K562 (cell line): ENCODE measurements around the gene EIF1AY. TPM values are rescaled to one million over a fixed set of nuclear protein-coding genes. Genes with fewer than 3 reads are reported as not detected.

ENCODE experiments used
- ATAC-seq: fragments of 200-7000 bp; cut with Tn5 transposase; 3 replicates; pipeline ENCODE4 v1.9.1; 2020; ENCODE audit warnings: moderate library complexity
- BruUV-seq: library from RNA; stranded (reverse); fragments of 400-500 nt; replicated peaks from 2 replicates; lab custom pipeline; 2021; lab: Mats Ljungman, UMichigan
- CTCF ChIA-PET: fragments of 300-600 bp; formaldehyde crosslinking; extraction: SDS; loops from one replicate; lab custom pipeline; 2021; ENCODE audit warnings: low intra/inter-chr PET ratio; lab: Yijun Ruan, JAX
- POLR2A ChIA-PET: fragments of 300-600, 350-650 bp; sonication (Branson Sonifier 250); formaldehyde crosslinking; extraction: SDS; loops from one replicate; lab custom pipeline; 2021; ENCODE audit warnings: antibody characterized with exemption, inconsistent platforms; lab: Yijun Ruan, JAX
- DNase-seq, 4 experiments: peaks; one replicate each; pipeline versions ENCODE4 v3.0.0 to v3.0.0-alpha.2; 2011 to 2018; ENCODE audit warnings: low spot score in 3 of 4, mixed read lengths in 3 of 4; ENCODE audit errors: extremely low read depth in 1 of 4
- FAIRE-seq: peaks from 2 replicates; lab custom pipeline; 2011; peaks lifted over from hg19 to GRCh38; lab: Jason Lieb, UNC
- H2AFZ ChIP-seq: 2 replicates; pipeline ENCODE4 v1.6.0; 2011; ENCODE audit warnings: low read depth, low read length, control low read depth, inconsistent platforms
- H3K27ac ChIP-seq: fragments of 200-600 bp; 3 replicates; pipeline ENCODE4 v1.8.0; 2011; ENCODE audit warnings: low read depth, mild to moderate bottlenecking, control low read depth, inconsistent platforms, low read length, moderate library complexity, mixed read lengths; ENCODE audit errors: extremely low read depth
- H3K27me3 ChIP-seq, 2 experiments: fragments of 300-600 bp in 1 of 2; 2 replicates in 1 of 2; 3 replicates in 1 of 2; pipeline versions ENCODE4 v1.6.0 to v1.8.0; 2011; ENCODE audit warnings: inconsistent platforms in 2 of 2, low read length in 2 of 2, mild to moderate bottlenecking in 1 of 2, mixed read lengths in 1 of 2, moderate library complexity in 1 of 2; ENCODE audit not compliant: control insufficient read depth in 2 of 2, insufficient read depth in 2 of 2
- H3K36me3 ChIP-seq: fragments of 300-600 bp; 3 replicates; pipeline ENCODE4 v1.8.0; 2011; ENCODE audit warnings: mild to moderate bottlenecking, low read length, inconsistent platforms; ENCODE audit not compliant: control insufficient read depth, insufficient read depth
- H3K4me1 ChIP-seq, 2 experiments: fragments of 200-600 bp in 1 of 2; replicated peaks in 1 of 2; 2 replicates in 1 of 2; 3 replicates in 1 of 2; pipeline versions ENCODE4 v1.5.1 to v1.8.0; 2011; ENCODE audit warnings: inconsistent platforms in 2 of 2, low read length in 2 of 2, mild to moderate bottlenecking in 1 of 2, mixed read lengths in 1 of 2, moderate library complexity in 1 of 2; ENCODE audit not compliant: control insufficient read depth in 2 of 2, insufficient read depth in 2 of 2
- H3K4me2 ChIP-seq: 2 replicates; pipeline ENCODE4 v1.6.1; 2011; ENCODE audit warnings: low read length, control low read depth, inconsistent platforms, mixed read lengths; ENCODE audit not compliant: insufficient read depth
- H3K4me3 ChIP-seq: fragments of 200-600 bp; sonication (generic), shearing (Covaris generic); 2 replicates; pipeline ENCODE4 v1.5.1; 2016; ENCODE audit warnings: control low read depth, inconsistent platforms
- H3K79me2 ChIP-seq: fragments of 200-600 bp; 3 replicates; pipeline ENCODE4 v1.8.0; 2011; ENCODE audit warnings: low read length, inconsistent platforms; ENCODE audit not compliant: control insufficient read depth, insufficient read depth
- H3K9ac ChIP-seq, 2 experiments: 2 replicates each; pipeline versions ENCODE4 v1.6.0 to v1.6.1; 2011; ENCODE audit warnings: low read depth in 2 of 2, low read length in 2 of 2, control low read depth in 1 of 2, inconsistent platforms in 1 of 2, mild to moderate bottlenecking in 1 of 2, mixed read lengths in 1 of 2; ENCODE audit not compliant: insufficient read depth in 1 of 2
- H3K9me1 ChIP-seq: one replicate; pipeline ENCODE4 v1.6.0; 2011; ENCODE audit warnings: inconsistent platforms, mild to moderate bottlenecking, low read length, moderate library complexity; ENCODE audit not compliant: control insufficient read depth, insufficient read depth
- H3K9me3 ChIP-seq: replicated peaks from 2 replicates; pipeline ENCODE4 v1.5.1; 2011; ENCODE audit warnings: low read depth, low read length, inconsistent platforms; ENCODE audit not compliant: control insufficient read depth, insufficient read depth
- H4K20me1 ChIP-seq: replicated peaks from 2 replicates; pipeline ENCODE4 v1.6.1; 2011; ENCODE audit warnings: low read length, inconsistent platforms, mixed read lengths; ENCODE audit not compliant: control insufficient read depth, insufficient read depth
- ESRRA ChIP-seq: fragments of 450-650 bp; IDR thresholded peaks from 2 replicates; pipeline ENCODE4 v1.6.1; 2014; ENCODE audit warnings: low read depth, mild to moderate bottlenecking, moderate library complexity, borderline replicate concordance
- FUS ChIP-seq: fragments of 200-400 bp; formaldehyde crosslinking; optimal IDR thresholded peaks from 2 replicates; pipeline ENCODE3; 2017; ENCODE audit warnings: low read depth, low read length
- GATAD2B ChIP-seq: fragments of 450-650 bp; IDR thresholded peaks from 2 replicates; pipeline ENCODE4 v1.6.1; 2017; ENCODE audit warnings: mild to moderate bottlenecking, borderline replicate concordance
- HOMEZ ChIP-seq: fragments of 250-450 bp; sonication (Bioruptor Pico); IDR thresholded peaks from 2 replicates; pipeline ENCODE4 v1.4.0; 2020; ENCODE audit warnings: mild to moderate bottlenecking, moderate library complexity
- HOXB6 ChIP-seq: fragments of 250-450 bp; sonication (Bioruptor Pico); IDR thresholded peaks from 2 replicates; pipeline ENCODE4 v1.5.1; 2022; ENCODE audit warnings: mild to moderate bottlenecking, borderline replicate concordance
- JUND ChIP-seq, 2 experiments: IDR thresholded peaks; 2 replicates in 1 of 2; 3 replicates in 1 of 2; pipeline ENCODE4 v1.6.1; 2011; ENCODE audit warnings: borderline replicate concordance in 2 of 2, low read depth in 2 of 2, low read length in 2 of 2, improper control_type of control experiment in 1 of 2, missing biosample characterization in 1 of 2, missing genetic modification characterization in 1 of 2, missing genetic modification reagents in 1 of 2
- MBD1 ChIP-seq: fragments of 250-450 bp; sonication (Bioruptor Pico); IDR thresholded peaks from 2 replicates; pipeline ENCODE4 v1.8.0; 2022; ENCODE audit warnings: inconsistent platforms
- NCOA6 ChIP-seq: fragments of 450-650 bp; IDR thresholded peaks from 2 replicates; pipeline ENCODE4 v1.6.1; 2017; ENCODE audit warnings: mild to moderate bottlenecking
- NR2F6 ChIP-seq: fragments of 450-650 bp; formaldehyde crosslinking; IDR thresholded peaks from 2 replicates; pipeline ENCODE4 v1.4.0; 2020; ENCODE audit warnings: mild to moderate bottlenecking
- NR4A1 ChIP-seq, 2 experiments: fragments of 250-450 bp in 1 of 2; fragments of 450-650 bp in 1 of 2; sonication (Bioruptor Pico) in 1 of 2; IDR thresholded peaks; 2 replicates each; pipeline versions ENCODE4 v1.4.0 to v1.6.1; 2016 to 2020; ENCODE audit warnings: mild to moderate bottlenecking in 2 of 2, missing compliant biosample characterization in 1 of 2, missing genetic modification characterization in 1 of 2, moderate library complexity in 1 of 2
- TBP ChIP-seq: optimal IDR thresholded peaks from 2 replicates; pipeline ENCODE3; 2011; ENCODE audit warnings: low read depth, low read length, improper control_type of control experiment
- TCF7L2 ChIP-seq: fragments of 150-350 bp; IDR thresholded peaks from 2 replicates; pipeline ENCODE4 v1.6.1; 2016; ENCODE audit warnings: low read depth, mild to moderate bottlenecking, low read length, moderate library complexity
- ZNF175 ChIP-seq: fragments of 200-800 bp; sonication (Bioruptor generic); IDR thresholded peaks from 2 replicates; pipeline ENCODE4 v1.6.1; 2016; ENCODE audit warnings: low read depth, mild to moderate bottlenecking, missing genetic modification characterization, missing compliant biosample characterization
- WGBS: fragments of 100-300 bp; shearing (Covaris generic); methylation state at CpG from one replicate; pipeline ENCODE4 v1.1.6; 2016; ENCODE audit warnings: low coverage, mixed read lengths; ENCODE audit not compliant: insufficient coverage; ENCODE audit errors: missing lambda C conversion rate; 5-methylcytosine and 5-hydroxymethylcytosine counted together
- in situ Hi-C: fragments of 300-500 bp; cut with MboI; formaldehyde crosslinking; loops from 4 replicates; pipeline ENCODE4 v1.15.0; 2018; ENCODE audit warnings: inconsistent platforms, mixed read lengths
- intact Hi-C: fragments of 100-400 bp; cut with micrococcal nuclease; formaldehyde crosslinking; loops from 2 replicates; pipeline ENCODE4 v1.14.2; 2022
- polyA plus RNA-seq, 8 experiments: library from polyadenylated mRNA; depleted of rRNA in 4 of 8; stranded (reverse) in 5 of 8; unstranded in 3 of 8; fragments of >200 nt; fragmentation: Nextera tagmentation in 2 of 8; fragmentation: Illumina TruSeq in 1 of 8; extraction: Ambion mirVana in 2 of 8; extraction: Trizol in 1 of 8; gene quantifications; 2 replicates each; pipeline versions ENCODE4 v1.2.1 to v1.2.3, GENCODE V29; 2011 to 2014; ENCODE audit warnings: inconsistent platforms in 1 of 8, missing spikeins in 1 of 8
- total RNA-seq, 7 experiments: library from RNA; depleted of rRNA in 6 of 7; stranded (reverse); fragments of >200 nt in 6 of 7; fragmentation: Illumina TruSeq in 2 of 7; extraction: Trizol in 2 of 7; gene quantifications; 2 replicates each; pipeline versions ENCODE4 v1.2.1 to v1.2.3, GENCODE V29; 2011 to 2021; ENCODE audit warnings: low replicate concordance in 1 of 7

The EIF1AY gene
- total and polyA plus RNA-seq, 9 of the 15 experiments (the other 6 are each of a cell fraction or from before 2014, with no cell fraction given): not detected

DNA sequence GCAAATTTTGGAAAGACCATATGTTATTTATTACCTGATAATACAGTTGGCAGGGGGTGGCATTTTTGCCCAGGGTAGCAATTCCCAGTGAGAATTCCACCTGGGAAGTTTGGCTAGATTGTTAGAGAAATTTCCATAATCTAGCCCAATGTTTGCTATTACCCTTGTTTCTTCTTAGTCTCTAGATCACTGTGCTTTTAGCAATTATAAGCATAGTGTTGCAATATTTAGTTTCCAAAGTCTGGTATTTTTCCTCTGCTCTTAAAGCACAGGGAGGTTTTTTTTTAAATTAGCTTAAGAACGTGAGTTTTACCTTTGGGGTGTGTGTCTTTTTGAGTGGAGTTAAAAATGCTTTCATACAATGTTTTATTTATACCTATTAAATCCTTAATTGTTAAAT lies 26.3 kb upstream of the EIF1AY start:
- WGBS: no CpG with 5 or more reads among the region's 1 CpG
- Histone ChIP-seq H3K27ac (no peak overlapping the region), H3K9me3 (no peaks in the 10 kb centered on the region), H3K9me1 (no peaks in the 10 kb centered on the region)
- TF ChIP-seq TCF7L2 (no peak), HOMEZ (CRISPR knock-in tag) (no peak), TBP (no peak)
- TF ChIP-seq, all 486 proteins: peak for 0
- DNase-seq (no peak), ATAC-seq (no peak), FAIRE-seq (no peak)
- no peaks in the 10 kb centered on the region for H3K79me2 ChIP-seq
- H3K9ac ChIP-seq: no peak overlapping the region
- no peak overlapping the region for H3K4me2 ChIP-seq
- ChIA-PET CTCF (no interaction called here), POLR2A (no interaction called here)
- no peaks in the 10 kb centered on the region for H3K36me3 ChIP-seq
- H3K4me1 ChIP-seq: no peaks in the 10 kb centered on the region
- in situ Hi-C loops (no loop called here), intact Hi-C loops (no loop called here)
- no TSS peak for BruUV-seq
- H2AFZ ChIP-seq: no peak overlapping the region
- H4K20me1 ChIP-seq: no peaks in the 10 kb centered on the region
- no peak overlapping the region for H3K4me3 ChIP-seq
- H3K27me3 ChIP-seq: no peaks in the 10 kb centered on the region

GRCh38 chrY:20551840-20552239 lies 23.7 kb upstream of the EIF1AY start:
- Histone ChIP-seq H3K27me3 (no peaks in the 10 kb centered on the region), H3K36me3 (no peaks in the 10 kb centered on the region), H3K4me3 (no peak overlapping the region), H3K4me1 (no peaks in the 10 kb centered on the region), H4K20me1 (no peaks in the 10 kb centered on the region), H3K79me2 (no peaks in the 10 kb centered on the region), H3K27ac (no peak overlapping the region), H3K9me3 (no peaks in the 10 kb centered on the region), H3K9me1 (no peaks in the 10 kb centered on the region), H3K4me2 (no peak overlapping the region), H3K9ac (no peak overlapping the region), H2AFZ (no peak overlapping the region)
- in situ Hi-C loops: no loop called here
- CTCF ChIA-PET: no interaction called here
- POLR2A ChIA-PET: no interaction called here
- no CpG with 5 or more reads among the region's 28 CpGs for WGBS
- DNase-seq (no peak), FAIRE-seq (no peak), ATAC-seq (no peak)
- intact Hi-C loops: no loop called here
- no TSS peak for BruUV-seq
- TF ChIP-seq HOXB6 (CRISPR knock-in tag) (no peak), ZNF175 (no peak), NR2F6 (CRISPR knock-in tag) (no peak), JUND (IDR thresholded peaks at IDR 0.05; ENCODE audit: borderline replicate concordance, low read depth, low read length) (no peak), JUND (tag; IDR thresholded peaks at IDR 0.05; ENCODE audit: borderline replicate concordance, low read depth, low read length) (no peak), ESRRA (no peak), FUS (no peak), MBD1 (CRISPR knock-in tag) (no peak), NCOA6 (no peak), GATAD2B (no peak), NR4A1 (CRISPR knock-in tag; IDR thresholded peaks at IDR 0.05) (no peak), NR4A1 (tag; IDR thresholded peaks at IDR 0.05) (no peak)
